Cortex of kidney (tissue), 1 donor: ENCODE measurements around the gene GABRQ.
"Not testable (repeated sequence)": the region's sequence is repeated elsewhere in the genome, so short reads cannot be mapped to it uniquely, and the experiment has no call there.

Source experiments
- DNase-seq: peaks from one replicate; lab custom pipeline; 2025; lab: John Stamatoyannopoulos, UW

The GABRQ gene

DNA sequence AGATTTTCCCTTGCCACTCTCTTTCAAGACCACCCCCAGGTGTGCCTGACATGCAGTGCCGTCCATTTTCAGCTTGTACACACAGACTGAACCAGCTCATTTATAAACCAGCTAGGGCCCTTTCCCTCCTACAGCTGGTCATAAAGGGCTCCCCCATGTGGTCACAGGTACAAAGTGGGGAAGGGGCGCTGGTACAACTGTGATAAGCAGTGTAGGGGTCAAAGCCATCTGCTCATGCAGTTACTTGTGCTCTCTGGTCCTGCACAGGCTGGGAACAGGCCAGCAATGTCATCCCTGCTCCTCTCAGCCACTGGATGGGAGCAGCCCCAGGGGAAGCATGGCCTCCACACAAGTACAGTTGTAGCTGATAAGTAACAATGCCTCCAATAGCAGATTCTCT is 20.6 kb downstream of the GABRQ start:
- DNase-seq, result no peak

DNA sequence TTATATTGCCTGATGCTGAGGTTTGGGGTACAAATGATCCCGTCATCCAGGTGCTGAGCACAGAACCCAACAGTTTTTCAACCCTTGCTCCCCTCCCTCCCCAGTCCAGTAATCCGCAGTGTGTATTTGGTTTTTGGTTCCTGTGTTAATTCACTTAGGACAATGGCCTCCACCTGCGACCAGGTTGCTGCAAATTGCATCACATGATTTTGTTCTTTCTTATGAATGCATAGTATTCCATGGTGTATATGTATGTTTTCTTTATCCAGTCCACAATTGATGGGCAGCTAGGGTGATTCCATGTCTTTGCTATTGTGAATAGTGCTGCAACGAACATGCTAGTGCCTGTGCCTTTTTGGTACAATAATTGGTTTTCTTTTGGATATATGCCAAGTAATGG is 25.4 kb downstream of the GABRQ start:
- DNase-seq, result no peak

DNA sequence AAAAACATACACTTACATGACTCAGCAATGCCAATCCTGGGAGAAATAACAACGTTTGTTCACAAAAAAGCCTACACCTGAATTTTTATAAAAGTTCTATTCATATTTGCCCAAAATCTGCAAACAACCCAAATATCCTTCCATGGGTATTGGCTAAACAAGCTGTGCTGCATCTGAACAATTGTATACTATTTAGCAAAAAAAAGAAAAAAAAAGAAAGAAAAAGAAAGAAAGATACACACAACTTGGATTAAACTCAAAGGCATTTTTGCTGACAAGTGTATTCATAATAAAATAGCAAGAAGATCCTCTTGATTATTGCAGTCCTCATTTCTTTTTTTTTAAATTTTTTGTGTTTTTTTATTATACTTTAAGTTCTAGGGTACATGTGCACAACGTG is 36.4 kb downstream of the GABRQ start:
- no peak for DNase-seq

DNA sequence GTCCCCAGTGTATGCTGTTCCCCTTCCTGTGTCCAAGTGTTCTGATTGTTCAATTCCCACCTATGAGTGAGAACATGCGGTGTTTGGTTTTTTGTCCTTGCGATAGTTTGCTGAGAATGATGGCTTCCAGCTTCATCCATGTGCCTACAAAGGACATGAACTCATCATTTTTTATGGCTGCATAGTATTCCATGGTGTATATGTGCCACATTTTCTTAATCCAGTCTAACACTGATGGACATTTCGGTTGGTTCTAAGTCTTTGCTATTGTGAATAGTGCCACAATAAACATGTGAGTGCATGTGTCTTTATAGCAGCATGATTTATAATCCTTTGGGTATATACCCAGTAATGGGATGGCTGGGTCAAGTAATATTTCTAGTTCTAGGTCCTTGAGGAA is 37.0 kb downstream of the GABRQ start:
- not testable (repeated sequence) for DNase-seq

DNA sequence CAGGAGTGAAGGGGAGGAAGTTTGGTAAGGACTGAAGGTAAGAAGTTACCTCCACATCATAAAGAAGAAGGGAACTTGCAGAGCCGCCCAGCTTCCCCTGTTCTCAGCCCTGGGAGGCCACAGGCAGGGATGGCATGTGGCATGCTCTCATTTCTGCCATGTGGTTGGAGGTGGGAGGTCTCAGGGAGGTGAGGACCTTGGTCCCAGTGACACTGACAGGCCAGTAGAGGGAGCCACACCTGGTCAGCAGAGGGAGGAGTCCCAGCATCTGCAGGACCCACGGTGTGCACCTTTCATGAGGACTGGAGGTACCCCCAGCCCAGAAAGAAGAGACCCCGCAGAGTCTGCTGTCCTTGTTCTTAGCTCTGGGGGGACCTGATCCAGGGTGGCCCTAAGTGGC is 43.3 kb downstream of the GABRQ start:
- not testable (repeated sequence) for DNase-seq

DNA sequence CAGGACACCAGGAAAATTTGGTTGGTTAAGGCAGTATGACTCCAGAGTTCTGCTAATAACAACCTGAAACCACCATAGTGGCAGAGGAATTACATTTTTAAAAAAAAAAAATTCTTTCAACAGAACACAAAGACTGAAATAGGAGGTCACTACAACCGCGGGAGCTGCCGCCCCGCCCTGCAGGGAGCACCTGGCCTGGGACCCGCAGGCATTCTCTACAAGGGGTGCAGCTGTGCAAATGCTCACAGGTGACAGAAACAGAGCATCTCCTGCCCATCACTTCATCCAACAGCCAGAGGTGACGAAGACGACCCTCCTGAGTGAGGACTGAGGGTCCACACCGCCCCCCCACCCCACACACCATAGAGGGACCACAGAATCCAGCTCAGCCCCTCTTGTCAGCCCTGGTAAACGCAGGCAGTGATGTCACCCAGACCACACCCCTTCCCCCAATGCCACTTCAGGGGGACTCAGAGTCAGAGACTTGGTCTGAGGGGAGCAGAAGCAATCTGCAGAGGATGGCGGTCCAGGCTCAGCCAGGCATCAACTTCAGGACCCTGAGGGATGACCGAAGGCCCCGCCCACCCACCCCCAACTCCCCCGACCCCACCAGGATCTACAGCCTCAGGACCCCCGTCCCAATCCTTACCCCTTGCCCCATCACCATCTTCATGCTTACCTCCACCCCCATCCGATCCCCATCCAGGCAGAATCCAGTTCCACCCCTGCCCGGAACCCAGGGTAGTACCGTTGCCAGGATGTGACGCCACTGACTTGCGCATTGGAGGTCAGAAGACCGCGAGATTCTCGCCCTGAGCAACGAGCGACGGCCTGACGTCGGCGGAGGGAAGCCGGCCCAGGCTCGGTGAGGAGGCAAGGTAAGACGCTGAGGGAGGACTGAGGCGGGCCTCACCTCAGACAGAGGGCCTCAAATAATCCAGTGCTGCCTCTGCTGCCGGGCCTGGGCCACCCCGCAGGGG is 60.5 kb downstream of the GABRQ start, which contains the start of gene MAGEA3:
Gene MAGEA3, plus strand, starts transcription at position 843 of the 980 bp plus-strand sequence. CDS start 2,039 bp downstream, outside the sequence.
- not testable (repeated sequence) for DNase-seq

DNA sequence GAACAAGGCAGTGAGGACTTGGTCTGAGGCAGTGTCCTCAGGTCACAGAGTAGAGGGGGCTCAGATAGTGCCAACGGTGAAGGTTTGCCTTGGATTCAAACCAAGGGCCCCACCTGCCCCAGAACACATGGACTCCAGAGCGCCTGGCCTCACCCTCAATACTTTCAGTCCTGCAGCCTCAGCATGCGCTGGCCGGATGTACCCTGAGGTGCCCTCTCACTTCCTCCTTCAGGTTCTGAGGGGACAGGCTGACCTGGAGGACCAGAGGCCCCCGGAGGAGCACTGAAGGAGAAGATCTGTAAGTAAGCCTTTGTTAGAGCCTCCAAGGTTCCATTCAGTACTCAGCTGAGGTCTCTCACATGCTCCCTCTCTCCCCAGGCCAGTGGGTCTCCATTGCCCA is 62.7 kb downstream of the GABRQ start:
- DNase-seq, result not testable (repeated sequence)

DNA sequence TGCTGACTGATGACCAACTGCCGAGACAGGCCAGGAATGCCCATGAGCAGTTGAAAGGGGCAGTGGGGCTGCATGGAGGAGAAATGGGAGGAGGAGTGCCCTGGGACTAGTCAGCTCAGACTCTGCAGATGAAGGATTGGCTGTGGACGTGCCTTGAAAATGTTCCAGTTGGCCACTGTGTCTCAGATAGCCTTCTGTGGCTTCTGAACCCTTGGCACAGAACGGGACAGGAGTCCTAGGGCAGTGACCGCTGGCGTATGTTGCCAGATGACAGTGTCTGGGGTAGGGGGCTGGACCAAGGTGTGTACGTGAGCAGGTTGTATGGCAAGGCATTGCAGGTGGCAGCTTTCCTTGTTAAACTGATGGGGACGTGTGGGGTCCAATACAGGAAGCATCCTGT is 68.8 kb downstream of the GABRQ start:
- DNase-seq, result not testable (repeated sequence)
